ENCODE measurements around the gene CCR7.

- TF ChIP-seq CTCF (IDR thresholded peaks at IDR 0.05 in 8 of 11, conservative IDR thresholded peaks at IDR 0.05 in 3 of 11) (no peak), POLR2A (IDR thresholded peaks at IDR 0.05) (no peak), POLR2AphosphoS5 (IDR thresholded peaks at IDR 0.05) (peak; percentile 68 to 92 (median 90))
Observed at GRCh38 chr17:40582328-40582901, 17.1 kb upstream of the CCR7 start.

Measured in spleen (tissue), 7 donors.